HEK293T (cell line): ENCODE measurements around the gene SGMS1.

Source experiments
- ARNT ChIP-seq: fragments of 450-650 bp; IDR thresholded peaks from 2 replicates; pipeline ENCODE4 v1.6.1; 2017; ENCODE audit warnings: mild to moderate bottlenecking
- ELF4 ChIP-seq: fragments of 450-650 bp; IDR thresholded peaks from 2 replicates; pipeline ENCODE4 v1.6.1; 2017; ENCODE audit warnings: antibody characterized with exemption
- FOXM1 ChIP-seq: fragments of 450-650 bp; IDR thresholded peaks from 2 replicates; pipeline ENCODE4 v1.6.1; 2017; ENCODE audit warnings: mild to moderate bottlenecking, borderline replicate concordance
- L3MBTL2 ChIP-seq: fragments of 450-650 bp; conservative IDR thresholded peaks from 2 replicates; pipeline ENCODE4 v1.6.1; 2016; ENCODE audit warnings: mild to moderate bottlenecking
- LEF1 ChIP-seq: fragments of 450-650 bp; IDR thresholded peaks from 2 replicates; pipeline ENCODE4 v1.6.1; 2017; ENCODE audit warnings: mild to moderate bottlenecking, borderline replicate concordance
- NFRKB ChIP-seq: fragments of 450-650 bp; IDR thresholded peaks from 2 replicates; pipeline ENCODE4 v1.6.1; 2016; ENCODE audit warnings: mild to moderate bottlenecking, moderate library complexity
- SP1 ChIP-seq: fragments of 450-650 bp; IDR thresholded peaks from 2 replicates; pipeline ENCODE4 v1.6.1; 2017
- SUZ12 ChIP-seq: fragments of 450-650 bp; IDR thresholded peaks from 2 replicates; pipeline ENCODE4 v1.6.1; 2016; ENCODE audit warnings: mild to moderate bottlenecking

DNA sequence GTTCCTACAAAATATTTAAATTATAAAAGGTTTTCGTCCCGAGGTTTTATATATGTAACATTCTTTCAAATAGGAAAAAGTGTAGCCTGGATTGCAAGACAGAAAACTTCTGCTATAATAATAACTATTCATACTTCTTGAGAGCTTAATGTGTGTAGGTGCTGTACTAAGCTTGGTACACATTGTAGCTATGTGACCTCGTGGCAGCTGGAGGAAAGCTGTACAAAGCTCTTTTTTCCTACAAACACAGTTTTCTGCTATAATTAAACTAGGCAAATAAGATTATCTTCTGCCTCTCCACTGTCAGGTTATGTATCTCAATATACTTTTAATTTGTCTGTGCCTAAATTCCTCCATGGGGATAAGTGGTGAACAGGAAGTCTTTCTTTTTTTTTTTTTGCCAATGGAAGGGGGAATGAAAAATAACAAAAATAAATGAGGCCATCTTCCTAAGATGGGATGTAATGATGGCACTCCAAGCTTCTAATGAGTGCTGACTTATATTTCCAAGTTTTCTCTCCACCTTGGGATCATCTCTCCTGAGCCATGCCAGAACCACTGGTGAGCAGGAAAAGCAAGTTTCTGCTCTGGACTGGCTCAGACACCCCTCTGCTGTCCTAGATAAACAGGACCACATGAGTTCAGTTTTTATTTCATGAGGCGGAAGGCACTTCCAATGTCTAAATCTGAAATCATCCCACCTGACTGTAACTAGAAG lies 9.9 kb downstream of the SGMS1 start:
- no peak for TF ChIP-seq SP1
- no peak for TF ChIP-seq SUZ12
- TF ChIP-seq ELF4 = no peak
- no peak for TF ChIP-seq LEF1
- no peak for TF ChIP-seq L3MBTL2
- TF ChIP-seq FOXM1 = no peak
- TF ChIP-seq NFRKB = no peak
- no peak for TF ChIP-seq ARNT
